ENCODE measurements around the gene PITPNM3.
"Not testable (repeated sequence)": the region's sequence is repeated elsewhere in the genome, so short reads cannot be mapped to it uniquely, and the experiment has no call there.

Gene PITPNM3

DNA sequence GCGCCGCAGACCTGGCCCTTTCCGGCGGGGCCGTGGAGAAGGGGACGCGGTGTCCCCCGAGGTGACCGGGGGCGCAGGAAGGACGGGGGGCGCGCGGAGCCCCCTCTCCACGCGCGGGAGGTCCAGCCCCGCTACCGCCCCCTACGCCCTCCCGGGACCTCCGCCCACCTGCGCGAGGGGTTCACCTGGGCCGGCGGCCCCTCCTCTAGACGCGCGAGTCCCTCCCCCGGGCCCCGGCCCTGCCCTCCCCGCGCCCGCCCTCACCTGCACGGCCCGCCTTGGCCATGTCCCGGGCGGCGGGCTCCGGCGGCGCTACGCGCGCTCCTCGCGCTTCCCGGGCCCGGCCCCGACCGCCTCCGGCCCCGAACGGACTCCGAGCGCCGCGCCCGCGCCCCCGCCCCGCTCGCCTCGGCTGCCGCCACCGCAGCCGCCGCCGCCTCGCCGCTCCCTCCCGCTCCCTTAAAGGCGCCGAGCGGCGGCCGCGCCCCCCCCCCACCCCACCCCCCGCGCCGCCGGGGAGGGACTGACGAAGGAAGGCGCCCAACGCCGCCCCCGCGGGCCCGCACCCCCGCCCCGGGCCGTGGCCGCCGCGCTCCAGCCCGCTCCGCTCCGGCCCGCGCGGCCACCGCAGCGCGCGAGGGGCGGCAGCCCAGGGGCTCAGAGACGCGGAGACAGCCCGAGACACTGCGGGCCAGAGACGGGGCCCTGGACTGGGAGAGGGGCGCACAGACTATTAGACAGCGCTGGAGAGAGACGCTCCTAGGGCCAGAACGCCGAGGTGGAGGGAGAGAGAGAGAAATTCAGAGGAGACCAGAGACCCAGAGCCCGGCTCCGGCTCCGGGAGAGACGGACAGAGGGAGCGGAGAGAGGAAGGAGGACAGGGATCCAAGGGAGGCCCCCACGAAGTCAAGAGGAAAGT lies at the start of gene PITPNM3:
Gene PITPNM3 (minus strand): TSS at position 435 of the 919 bp plus-strand sequence. CDS start 149 bp downstream, at position 286.
- peak; percentile 11 for DNase-seq

DNA sequence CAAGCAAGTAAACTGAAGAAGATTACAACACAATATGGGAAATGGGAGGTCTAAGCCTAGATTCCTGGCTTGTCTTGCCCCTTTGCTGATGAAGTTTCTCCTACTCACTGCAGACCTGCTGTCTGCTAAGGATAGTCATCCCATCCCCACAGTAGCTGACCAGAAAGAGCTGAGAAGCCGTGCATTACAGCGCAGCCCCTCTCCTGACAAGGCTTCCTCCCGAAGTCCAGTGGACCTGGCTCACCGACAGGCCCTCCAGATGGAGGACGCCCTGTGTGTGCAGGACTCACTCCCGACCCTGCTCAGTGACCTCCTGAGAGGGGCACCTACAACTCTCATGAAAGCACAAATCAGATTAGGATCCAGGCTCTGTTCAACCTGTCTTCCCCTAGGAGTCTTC lies 48.8 kb upstream of the PITPNM3 start:
- DNase-seq: no peak

- no peak for DNase-seq
Observed at GRCh38 chr17:6603744-6604325, 47.5 kb upstream of the PITPNM3 start.

DNA sequence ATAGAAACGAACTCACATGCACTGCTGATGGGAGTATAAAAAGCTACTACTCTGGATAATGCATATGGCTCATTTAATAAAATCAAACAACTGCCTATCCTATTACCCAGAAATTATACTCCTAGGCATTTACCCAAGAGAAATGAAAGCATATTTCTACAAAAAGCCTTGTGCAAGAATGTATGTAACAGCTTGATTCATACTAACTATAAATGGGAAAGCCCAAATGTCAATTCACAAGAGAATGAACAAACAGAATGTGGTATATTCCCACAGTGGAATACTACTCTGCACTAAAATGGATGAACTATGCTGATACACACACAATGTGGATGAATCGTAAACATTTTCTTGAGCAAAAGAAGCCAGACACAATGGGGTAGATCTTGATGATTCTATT lies 45.8 kb upstream of the PITPNM3 start:
- DNase-seq: no peak

- peak; percentile 91 for DNase-seq
Observed at GRCh38 chr17:6599364-6599763, 43.0 kb upstream of the PITPNM3 start.

DNA sequence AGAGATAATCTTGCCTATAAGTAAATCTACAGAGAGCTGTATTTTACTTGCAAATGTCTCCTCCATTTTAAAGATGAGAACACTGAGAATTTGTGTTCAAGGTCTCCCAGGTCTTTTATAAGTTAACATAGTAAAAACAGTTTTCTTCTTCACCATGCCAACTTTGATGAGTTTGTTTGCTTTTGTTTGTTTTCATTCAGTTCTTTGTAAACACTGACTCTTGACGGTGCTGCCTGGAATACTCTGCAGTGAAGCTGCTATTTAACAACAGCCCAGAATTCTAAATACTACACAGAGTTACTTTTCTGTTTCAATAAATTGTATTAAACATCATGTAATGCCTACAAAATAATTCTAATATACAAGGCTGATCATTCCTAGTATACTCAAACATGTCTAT lies 41.4 kb upstream of the PITPNM3 start:
- no peak for DNase-seq

DNA sequence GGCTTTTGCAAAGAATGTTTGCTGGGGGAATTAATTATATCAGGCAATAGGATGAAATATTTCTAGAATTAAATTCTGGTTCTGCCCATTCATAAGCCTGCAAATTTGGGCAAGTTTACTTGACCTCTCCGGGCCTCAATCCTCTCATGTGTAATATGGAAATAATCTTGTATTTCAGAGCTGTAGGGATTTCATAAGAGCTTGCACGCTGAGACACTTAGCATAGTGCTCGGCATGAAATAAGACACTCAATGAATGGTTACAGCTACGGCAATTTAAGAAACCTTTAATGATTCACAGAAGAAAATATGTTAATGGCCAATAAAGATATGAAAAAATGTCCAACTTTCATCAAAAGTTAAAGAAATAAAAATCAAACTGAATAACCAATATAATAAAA lies 40.6 kb upstream of the PITPNM3 start:
- DNase-seq: no peak

- DNase-seq: no peak
Observed at GRCh38 chr17:6596511-6596910, 40.2 kb upstream of the PITPNM3 start.

GRCh38 chr17:6596081-6596480 lies 39.7 kb upstream of the PITPNM3 start:
- DNase-seq: no peak

DNA sequence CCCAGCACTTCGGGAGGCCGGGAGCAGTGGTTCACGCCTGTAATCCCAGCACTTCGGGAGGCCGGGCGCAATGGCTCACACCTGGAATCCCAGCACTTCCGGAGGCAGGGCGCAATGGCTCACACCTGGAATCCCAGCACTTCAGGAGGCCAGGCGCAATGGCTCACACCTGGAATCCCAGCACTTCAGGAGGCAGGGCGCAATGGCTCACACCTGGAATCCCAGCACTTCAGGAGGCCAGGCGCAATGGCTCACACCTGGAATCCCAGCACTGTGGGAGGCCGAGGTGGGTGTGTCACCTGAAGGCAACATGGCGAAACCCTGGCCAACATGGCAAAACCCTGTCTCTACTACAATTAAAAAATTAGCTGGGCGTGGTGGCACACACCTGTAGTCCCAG lies 37.0 kb upstream of the PITPNM3 start:
- not testable (repeated sequence) for DNase-seq

DNA sequence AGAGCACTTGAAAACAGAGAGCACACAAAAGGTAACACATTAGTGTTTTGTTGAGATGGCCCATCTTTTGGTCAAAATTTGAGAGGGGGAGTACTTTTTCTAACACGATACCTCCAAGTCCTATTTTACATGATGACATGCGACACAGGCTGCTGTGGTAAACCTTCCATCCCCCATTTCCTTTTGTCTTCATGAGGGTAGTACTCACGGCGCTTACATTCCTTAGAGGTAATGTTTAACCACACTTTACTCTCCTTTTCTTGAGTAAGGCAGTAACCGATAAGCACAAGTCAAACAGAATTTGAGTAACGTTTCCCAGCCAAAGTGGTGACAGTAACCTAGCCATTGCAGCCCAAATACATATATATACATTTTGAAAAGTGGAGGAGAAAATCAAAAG lies 35.8 kb upstream of the PITPNM3 start:
- no peak for DNase-seq

GRCh38 chr17:6591599-6592158 lies 35.3 kb upstream of the PITPNM3 start:
- no peak for DNase-seq

GRCh38 chr17:6589266-6589946 lies 33.1 kb upstream of the PITPNM3 start:
- no peak for DNase-seq

DNA sequence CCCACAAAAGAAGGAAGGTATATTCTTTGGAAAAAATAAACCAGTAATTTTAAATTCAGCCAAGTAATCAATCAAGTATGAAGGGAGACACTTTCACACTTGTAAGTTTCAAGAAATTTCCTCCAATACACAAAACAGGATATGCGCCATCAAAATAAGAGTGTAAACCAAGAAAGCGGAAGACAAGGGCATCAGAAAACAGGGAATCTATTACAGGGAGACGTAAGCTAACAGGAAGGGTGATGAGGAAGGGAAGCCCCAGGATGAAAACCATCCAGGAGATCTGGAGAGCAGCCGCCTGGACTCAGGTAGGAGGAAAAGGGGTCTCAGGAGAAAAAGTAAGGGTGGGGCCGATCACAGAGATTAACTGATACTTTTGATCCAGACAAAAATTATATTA lies 31.8 kb upstream of the PITPNM3 start:
- DNase-seq: no peak

DNA sequence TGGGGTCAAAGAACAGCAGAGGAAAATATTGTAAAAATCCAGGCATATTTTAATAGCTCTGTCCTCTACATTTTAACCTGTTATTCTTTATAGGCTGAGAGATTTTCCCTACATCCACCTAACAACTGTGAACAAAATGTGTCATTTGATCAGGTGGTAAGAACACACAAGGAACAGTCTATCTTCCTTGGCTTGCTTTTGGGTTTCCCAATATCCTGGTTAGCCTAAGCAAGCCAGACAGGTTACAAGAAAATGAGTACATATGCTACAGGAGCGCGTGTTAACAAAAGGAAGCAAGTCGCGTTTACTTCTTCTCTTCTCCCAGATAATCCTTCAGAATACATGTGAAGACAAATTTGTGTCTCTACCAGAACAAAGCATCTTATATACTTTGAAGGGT lies 31.0 kb upstream of the PITPNM3 start:
- DNase-seq: no peak

DNA sequence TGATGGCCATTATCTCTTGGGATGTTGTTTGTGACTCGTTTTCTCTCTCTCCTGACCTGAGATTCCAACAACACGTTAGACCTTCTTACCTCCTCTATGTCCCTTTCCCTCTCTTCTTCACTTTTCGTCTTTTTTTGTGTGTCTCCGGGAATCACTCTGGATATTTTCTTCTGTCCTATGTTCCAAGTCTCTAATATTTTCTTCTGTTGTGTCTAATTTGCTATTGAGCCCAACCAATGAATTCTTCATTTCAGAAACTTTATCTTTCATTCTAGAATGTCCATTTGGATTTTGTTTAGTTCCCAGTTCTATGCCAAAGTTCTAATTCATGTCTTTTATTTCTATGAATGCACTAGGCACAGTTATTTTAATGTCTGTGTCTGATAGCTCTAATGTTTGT lies 27.1 kb upstream of the PITPNM3 start:
- DNase-seq: no peak

DNA sequence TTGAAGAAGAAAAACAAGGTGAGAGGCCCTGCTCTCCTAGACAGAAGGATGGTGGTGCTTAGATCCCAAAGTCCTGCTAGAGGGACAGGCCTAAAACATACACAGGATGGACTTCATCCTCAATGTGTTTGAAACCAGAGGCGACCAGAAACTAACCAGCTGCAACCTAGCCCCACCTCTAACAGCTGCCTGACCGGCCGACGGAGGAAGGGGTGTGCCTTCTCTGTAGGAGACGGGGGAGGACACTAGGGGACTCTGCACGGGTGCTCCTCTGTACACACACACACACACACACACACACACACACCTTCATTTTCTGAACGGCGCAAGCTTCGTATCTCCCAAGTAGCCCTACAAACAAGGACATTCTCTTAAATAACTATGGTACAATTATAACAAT lies 24.3 kb upstream of the PITPNM3 start:
- no peak for DNase-seq

DNA sequence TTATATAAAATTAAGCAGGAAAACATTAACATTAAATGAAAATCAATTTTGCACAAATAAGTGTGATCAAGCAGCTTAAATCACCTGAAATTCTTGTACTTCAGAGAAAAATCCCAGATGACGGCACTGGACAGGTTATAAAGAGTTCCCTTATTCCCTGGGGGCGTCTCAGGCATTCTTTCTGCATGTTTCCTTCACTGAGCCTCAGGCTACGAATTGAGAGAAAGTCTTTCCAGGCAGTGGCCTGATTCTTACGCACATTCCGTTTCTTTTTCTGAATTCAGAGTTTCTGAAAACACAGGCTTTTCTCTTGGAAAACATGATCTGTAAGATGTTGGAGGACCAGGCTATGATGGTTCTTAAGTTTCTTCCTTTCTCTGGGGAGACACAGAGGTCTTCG lies 22.1 kb upstream of the PITPNM3 start:
- no peak for DNase-seq

- DNase-seq: no peak
Observed at GRCh38 chr17:6577686-6578263, 21.4 kb upstream of the PITPNM3 start.

- DNase-seq: no peak
Observed at GRCh38 chr17:6576038-6576785, 19.9 kb upstream of the PITPNM3 start.

DNA sequence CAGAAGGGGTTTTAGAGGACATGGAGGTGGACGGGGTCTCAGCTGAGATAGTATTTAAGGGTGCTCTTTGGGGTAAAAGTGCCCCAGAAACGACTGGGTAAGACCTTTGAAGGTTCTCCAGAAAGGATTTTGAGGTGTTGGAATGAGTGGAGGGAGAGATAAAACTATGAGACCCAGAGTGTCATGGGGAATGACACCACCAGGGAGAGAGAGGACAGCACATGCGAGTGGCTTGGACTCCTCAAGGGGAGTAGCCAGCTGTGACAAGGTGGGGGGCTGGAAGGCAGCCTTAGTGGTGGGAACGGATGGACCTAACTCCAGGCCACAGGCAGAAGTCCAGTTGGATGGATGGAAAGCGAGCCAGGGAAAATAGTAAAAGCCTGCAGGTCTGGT lies 19.2 kb upstream of the PITPNM3 start:
- no peak for DNase-seq

Measured in hematopoietic multipotent progenitor cell treated with erythropoietin and hydrocortisone succinate and interleukin-3 and kit ligand, for 4 days (in vitro differentiated cells).